AG04449 (cell line): ENCODE data around the gene LBHD2.

Source experiments
- CTCF ChIA-PET: fragments of 350-600 bp; formaldehyde crosslinking; extraction: SDS; loops from one replicate; lab custom pipeline; 2021; ENCODE audit warnings: antibody characterized with exemption; lab: Yijun Ruan, JAX
- POLR2A ChIA-PET: fragments of 400-600, 350-600 bp; formaldehyde crosslinking; extraction: SDS; loops from one replicate; lab custom pipeline; 2020; ENCODE audit warnings: antibody characterized with exemption, inconsistent platforms; lab: Yijun Ruan, JAX
- DNase-seq: peaks from one replicate; pipeline ENCODE4 v3.0.0-alpha.2; 2010; ENCODE audit warnings: low read depth, low spot score
- H3K4me3 ChIP-seq: 2 replicates; pipeline ENCODE4 v1.5.1; 2011; ENCODE audit warnings: low read depth, mild to moderate bottlenecking, control low read depth, low read length
- TF ChIP-seq, protein P1 (sequence below): IDR thresholded peaks from one replicate; pipeline ENCODE4 v1.5.1; 2011; ENCODE audit warnings: mild to moderate bottlenecking, moderate library complexity, low read length, control low read depth, inconsistent platforms; ENCODE audit not compliant: insufficient read depth; ENCODE audit errors: missing control alignments

The LBHD2 gene

DNA sequence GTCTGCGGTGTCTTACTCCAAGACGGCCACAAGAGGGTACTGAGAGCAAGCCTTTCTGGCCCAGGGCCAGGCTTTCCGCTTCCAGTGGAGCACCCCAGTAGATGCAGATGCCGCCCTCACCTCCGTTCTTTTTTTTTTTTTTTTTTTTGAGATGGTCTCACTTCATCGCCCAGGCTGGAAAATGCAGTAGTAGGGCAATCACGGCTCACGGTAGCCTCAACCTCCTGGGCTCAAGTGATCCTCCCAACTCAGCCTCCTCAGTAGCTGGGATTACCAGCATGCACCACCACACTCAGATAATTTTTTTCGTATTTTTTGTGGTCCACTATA lies 5.6 kb upstream of the LBHD2 start:
- H3K4me3 ChIP-seq = no peak overlapping the region
- ChIA-PET CTCF (interaction anchor here (0.7 to 6.9 kb wide), 9 partner anchors 18 to 383 kb away, joined by 3 to 55 read pairs (median 8); partner anchors contain the start of gene CDC42BPB), POLR2A (no interaction called here)
- TF ChIP-seq, protein P1, sequence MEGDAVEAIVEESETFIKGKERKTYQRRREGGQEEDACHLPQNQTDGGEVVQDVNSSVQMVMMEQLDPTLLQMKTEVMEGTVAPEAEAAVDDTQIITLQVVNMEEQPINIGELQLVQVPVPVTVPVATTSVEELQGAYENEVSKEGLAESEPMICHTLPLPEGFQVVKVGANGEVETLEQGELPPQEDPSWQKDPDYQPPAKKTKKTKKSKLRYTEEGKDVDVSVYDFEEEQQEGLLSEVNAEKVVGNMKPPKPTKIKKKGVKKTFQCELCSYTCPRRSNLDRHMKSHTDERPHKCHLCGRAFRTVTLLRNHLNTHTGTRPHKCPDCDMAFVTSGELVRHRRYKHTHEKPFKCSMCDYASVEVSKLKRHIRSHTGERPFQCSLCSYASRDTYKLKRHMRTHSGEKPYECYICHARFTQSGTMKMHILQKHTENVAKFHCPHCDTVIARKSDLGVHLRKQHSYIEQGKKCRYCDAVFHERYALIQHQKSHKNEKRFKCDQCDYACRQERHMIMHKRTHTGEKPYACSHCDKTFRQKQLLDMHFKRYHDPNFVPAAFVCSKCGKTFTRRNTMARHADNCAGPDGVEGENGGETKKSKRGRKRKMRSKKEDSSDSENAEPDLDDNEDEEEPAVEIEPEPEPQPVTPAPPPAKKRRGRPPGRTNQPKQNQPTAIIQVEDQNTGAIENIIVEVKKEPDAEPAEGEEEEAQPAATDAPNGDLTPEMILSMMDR = peak; percentile 84
- no peak for DNase-seq

DNA sequence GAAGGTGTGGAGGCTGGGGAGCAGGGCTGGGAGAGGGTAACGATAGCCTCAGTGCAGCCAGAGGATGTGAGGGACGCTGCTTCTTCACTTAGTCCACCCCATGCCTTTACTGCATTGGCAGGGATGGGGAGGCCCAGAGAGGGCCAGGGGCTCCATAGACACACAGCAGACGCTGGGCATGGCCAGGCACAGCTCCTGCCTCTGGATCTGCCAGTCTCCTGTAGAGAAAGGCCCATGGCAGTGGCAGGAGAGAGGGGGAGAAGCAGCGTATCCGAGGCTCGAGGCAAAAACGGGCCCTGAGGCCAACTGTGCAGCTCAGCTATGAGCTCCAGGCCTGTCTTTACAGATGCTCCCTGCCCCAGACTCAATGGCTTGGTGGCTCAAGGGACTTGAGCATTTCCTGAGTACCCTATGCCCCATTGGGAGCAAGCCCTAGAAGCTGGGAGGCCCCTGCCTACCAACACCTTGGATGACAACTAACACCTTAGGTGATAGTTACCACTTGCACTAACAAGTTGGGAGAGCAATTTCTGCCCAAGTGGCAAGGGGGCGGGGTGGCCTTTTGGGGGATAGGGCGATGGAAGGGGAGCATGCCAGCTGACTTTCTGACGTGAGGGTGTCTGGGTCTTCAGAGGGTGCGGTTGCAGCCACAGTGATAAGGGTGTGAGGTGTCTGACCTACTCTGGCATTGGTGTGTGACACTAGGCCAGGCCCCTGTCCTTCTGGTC lies 5.0 kb upstream of the LBHD2 start:
- TF ChIP-seq, protein P1 = no peak
- ChIA-PET POLR2A (no interaction called here), CTCF (interaction anchor here (0.6 to 6.9 kb wide), 14 partner anchors 10 to 387 kb away, joined by 3 to 55 read pairs (median 4); partner anchors contain the start of gene CDC42BPB)
- DNase-seq = no peak
- H3K4me3 ChIP-seq = no peak overlapping the region

DNA sequence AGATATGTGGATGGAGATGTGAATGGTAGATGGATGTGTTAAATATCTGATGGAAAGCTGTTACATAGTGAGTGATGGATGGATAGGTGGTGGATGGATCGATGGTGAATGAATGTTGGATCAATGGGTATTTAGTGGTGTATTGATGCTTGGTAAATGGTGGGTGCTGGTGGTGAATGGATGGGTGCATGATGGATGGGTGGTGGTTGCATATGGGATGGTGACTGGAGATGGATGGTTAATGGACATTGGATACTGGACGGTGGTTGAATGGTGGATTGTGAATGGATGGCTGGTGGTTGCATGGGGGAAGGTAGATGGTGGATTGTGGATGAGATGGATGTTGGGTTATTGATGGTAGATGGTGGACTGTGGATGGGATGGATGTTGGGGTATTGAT lies 2.1 kb upstream of the LBHD2 start:
- TF ChIP-seq, protein P1 = no peak
- no peak overlapping the region for H3K4me3 ChIP-seq
- POLR2A ChIA-PET = no interaction called here
- CTCF ChIA-PET = interaction anchor here (1.4 to 4.3 kb wide), 2 partner anchors 22 to 210 kb away, joined by 3 to 17 read pairs; no protein-coding TSS in a partner anchor
- DNase-seq = no peak

DNA sequence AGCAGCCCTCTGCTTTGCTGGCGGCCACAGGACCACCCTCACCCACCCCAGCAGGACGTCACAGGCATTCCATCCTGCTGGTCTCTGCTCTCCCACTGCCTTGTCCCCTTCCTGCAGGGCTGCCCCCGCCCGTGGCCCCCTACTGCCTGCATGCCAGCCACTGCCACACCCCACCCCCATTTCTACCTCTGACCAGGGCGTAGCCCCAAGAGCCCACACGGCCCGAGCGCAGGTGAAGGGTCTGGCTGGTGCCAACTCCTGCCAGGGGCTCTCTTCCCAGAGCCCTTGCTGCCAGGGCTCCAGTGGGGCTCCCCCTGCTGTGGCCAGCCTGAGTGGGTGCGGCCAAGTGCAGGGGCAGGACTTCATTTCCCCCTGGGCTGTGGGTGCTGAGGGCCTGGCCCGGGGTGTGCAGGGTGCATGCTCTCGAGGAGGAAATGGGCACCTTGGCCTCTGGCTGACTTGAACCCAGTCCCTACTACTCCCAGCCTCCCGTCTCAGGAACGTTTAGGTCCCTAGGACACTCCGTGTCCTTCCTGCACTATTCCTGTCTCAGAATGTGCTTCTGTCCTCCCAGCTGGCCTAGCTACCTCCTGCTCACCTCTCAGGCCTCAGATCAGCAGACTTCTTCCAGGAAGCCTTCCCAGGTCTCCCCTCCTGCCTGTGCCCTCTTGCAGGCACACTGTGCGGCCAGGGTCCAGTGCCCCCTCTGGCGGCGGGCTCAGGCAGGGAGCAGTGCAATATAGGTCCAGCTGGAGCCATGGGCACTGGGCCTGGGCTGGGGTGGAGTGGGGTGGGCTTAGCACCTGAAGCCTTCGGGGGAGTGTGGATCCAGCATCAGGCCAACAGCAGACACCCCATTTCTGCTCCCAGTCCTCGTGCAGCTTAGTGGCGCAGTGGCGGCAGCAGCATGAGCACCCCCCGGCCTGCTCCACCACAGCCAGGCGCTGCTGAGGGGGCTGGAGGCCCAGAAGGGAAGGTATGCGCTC lies 1.4 kb downstream of the LBHD2 start:
- TF ChIP-seq, protein P1 = peak; percentile 47
- no peak overlapping the region for H3K4me3 ChIP-seq
- ChIA-PET POLR2A (no interaction called here), CTCF (interaction anchor here (0.9 to 1.5 kb wide), 4 partner anchors 9 to 207 kb away, joined by 3 to 8 read pairs (median 4); partner anchors contain the start of gene EXOC3L4)
- DNase-seq = no peak

GRCh38 chr14:103086771-103087342 lies 2.8 kb downstream of the LBHD2 start:
- TF ChIP-seq, protein P1 = no peak
- DNase-seq = no peak
- POLR2A ChIA-PET = no interaction called here
- H3K4me3 ChIP-seq = no peak overlapping the region
- CTCF ChIA-PET = interaction anchor here (0.8 to 1.7 kb wide), 7 partner anchors 9 to 43 kb away, joined by 3 to 12 read pairs (median 3); no protein-coding TSS in a partner anchor
